HG03378 (cell line): ENCODE results near the gene GRIN2A.

ENCODE experiments used
- ATAC-seq: cut with Tn5 transposase; IDR thresholded peaks from one replicate; pipeline ENCODE4 v1.9.1; 2021; ENCODE audit warnings: mild to moderate bottlenecking, moderate library complexity; ENCODE audit not compliant: unreplicated experiment

The GRIN2A gene

GRCh38 chr16:10137341-10137740, 44.9 kb downstream of the GRIN2A start:
- no peak for ATAC-seq

DNA sequence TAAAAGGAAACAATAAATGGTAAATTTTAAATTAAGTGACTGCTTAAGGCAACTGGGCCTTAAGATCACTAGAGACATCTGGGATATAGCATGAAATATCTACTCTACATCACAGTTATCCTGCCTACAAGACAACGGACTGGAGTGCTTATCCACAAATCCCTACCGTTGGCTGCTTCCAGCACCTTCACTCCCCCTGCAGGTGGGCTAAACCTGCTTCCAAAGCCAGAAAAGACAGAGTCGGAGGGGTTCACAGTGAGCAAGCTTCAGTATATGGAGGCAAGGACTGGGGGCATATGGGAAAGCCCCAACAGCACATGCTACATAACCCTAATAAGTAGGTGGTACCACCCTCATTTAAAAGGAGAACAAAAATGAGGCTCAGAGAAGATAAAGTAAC, 45.3 kb downstream of the GRIN2A start:
- ATAC-seq = no peak

DNA sequence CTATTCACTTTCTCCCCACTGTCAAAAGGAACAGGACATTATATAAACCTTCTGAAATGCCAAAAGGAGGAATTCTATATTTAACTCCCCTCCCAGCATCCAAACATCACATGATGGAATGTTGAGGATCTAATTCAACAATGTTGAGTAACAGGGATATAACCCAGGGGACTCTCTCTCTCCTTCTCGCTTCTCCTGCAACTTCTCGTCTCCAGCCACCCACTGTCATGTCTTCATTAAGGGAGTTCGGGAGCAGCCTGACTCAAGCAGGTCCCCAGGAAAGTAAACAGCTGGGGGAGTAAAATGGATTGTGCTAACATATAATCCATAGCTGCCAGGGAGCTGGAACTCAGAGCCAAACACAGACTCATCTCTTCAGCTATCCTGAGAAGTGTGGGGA, 51.7 kb downstream of the GRIN2A start:
- no peak for ATAC-seq

GRCh38 chr16:10128397-10129258, 53.6 kb downstream of the GRIN2A start:
- ATAC-seq = no peak

GRCh38 chr16:10126686-10127085, 55.5 kb downstream of the GRIN2A start:
- no peak for ATAC-seq

- ATAC-seq = no peak
Observed at GRCh38 chr16:10123141-10123540, 59.1 kb downstream of the GRIN2A start.

- ATAC-seq = no peak
Observed at GRCh38 chr16:10122546-10122945, 59.7 kb downstream of the GRIN2A start.

DNA sequence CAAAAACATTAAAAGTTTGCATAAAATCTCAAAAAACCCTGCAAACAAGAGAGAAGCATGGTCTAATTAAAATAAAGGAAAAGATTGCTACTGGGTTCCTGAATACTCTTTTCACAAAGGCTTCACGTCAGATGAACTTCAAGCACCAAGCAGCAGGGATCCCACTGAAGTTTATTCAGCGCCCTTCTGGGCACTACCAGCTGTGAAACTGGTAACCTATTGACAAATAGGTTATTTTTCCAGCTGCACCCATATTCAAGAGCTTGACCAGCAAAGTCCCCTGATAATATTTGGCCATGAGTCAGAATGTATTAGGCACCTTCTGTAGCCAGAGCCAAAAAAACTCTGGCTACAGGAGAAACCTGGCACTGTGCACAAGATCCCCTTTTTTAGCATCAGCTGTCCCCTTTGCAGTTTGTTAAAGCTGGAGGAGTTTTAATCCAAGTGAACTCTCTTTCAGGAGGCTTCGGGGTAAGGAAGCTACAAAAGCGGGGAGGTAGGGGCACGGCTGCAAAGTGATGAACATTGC, 60.3 kb downstream of the GRIN2A start:
- no peak for ATAC-seq

DNA sequence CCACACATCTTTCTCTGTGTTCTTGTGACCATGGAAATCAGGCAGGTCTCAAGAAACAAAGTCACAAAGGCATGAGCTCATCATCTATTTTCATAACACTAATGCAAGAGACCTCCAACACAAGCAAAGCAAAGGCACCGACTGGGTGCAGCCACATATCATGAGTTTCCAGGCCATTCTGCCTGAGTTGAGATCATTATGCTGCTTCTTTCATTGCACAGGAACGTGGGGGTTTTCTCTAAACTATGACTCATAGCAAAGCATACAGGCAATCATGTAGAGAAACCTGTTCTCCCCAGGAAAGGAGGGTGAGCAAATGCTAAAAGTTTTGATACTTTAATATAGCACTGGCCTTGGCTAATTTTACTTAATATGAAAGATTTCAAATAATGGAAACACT, 60.7 kb downstream of the GRIN2A start:
- ATAC-seq = no peak

DNA sequence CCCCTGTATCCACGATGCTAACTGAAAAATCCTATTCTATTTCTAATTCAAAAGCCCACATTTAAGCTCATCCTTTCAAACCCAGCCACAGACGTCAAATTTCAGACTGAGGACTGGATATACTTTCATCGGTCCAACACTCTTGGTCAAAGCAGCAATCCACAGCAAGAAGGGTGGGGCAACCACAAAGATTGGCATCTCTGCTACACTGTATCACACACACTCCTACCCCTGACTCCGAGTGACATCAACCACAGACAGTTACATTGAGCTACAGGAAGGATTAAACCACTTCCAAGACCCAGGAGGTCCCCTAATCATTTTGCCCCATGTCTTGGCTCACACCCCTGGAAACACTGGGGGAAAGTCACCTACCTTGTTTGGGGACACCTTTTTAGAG, 61.3 kb downstream of the GRIN2A start:
- ATAC-seq = no peak

DNA sequence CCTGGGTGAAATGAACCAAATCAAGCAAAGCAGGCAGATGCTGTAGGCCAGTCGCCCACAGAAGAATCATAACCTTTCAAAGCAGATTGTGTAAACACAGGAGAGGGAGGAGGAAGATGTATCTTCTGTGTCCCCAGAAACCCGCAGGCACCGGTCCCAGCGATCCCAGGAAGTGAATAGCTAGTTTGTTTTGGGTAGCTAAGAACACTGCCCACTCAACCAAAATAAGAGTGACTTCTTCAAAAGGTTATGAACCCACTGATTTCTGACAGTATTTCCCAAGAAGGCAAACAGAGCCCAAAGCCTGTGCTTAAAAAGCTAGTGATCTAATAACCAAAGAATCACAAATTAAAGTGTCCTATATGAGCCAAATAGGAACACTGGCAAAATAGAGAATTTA, 67.8 kb downstream of the GRIN2A start:
- ATAC-seq = no peak

- no peak for ATAC-seq
Observed at GRCh38 chr16:10113248-10113647, 69.0 kb downstream of the GRIN2A start.

DNA sequence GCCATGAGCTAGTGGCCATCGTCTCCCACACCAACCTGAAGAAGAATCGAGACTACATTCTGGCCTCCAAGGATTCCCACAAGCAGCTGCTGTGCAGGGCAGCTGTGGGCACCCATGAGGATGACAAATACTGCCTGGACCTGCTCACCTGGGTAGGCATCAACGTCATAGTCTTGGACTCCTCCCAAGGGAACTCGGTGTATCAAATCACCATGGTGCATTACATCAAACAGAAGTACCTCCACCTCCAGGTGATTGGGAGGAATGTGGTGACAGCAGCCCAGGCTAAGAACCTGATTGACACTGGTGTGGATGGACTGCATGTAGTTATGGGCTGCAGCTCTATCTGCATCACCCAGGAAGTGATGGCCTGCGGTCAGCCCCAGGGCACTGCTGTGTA, 70.2 kb downstream of the GRIN2A start:
- ATAC-seq = no peak

- ATAC-seq = no peak
Observed at GRCh38 chr16:10111156-10111761, 71.0 kb downstream of the GRIN2A start.

DNA sequence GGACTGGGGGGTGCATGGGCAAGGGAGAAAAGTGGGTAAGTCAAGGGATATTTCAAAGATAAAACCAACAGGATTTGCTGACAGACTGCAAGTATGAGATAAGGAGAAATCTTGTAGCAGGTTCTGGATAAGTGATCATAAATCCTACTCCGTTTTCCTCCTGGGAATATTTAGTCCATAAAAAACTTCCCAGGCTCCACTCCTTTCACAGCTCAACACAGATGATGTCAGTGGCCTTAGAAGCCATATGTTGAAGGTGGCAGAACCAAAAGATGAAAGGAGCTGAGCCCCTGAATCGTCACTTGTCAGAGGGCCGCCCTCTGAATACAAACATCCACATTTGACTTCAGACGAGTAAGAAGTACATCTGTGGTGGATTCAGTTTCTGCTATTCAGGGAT, 71.7 kb downstream of the GRIN2A start:
- ATAC-seq = no peak

DNA sequence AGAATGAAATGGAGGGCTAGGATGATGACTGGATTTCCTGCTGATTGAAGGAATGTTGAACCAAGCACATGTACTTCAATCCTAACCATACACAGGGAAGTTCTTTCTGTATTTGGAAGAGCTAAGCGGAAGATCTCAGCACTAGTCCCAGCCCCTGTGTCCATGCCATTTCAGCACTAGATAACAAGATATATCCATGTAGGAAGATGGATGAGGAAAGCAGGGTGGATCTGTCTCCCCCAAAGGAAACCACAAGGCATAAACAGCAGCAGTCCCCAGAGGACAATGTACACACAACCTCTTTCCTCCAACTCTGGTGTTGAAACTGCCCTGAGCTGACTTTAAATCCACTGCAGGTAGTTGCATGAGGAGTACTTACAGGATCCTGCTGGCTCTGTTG, 75.1 kb downstream of the GRIN2A start:
- ATAC-seq = no peak

DNA sequence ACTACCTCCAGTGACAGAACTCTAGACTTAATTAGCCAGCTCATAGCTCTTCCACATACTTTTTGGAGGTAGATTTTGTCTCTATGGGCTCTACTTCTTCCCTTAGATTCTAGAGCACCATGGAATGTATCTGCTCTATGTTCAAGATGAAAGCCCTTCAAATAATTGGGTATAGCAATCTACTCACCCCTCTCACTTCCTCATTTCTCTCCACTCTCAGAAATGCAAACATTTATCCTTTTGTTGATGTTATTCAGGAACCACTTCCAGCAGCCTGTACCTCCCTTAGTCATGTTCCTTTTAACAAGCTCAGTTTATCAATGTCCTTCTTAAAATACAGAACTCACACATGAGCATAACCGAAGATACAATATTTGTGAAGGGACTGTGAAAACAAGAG, 78.5 kb downstream of the GRIN2A start:
- ATAC-seq = no peak

- no peak for ATAC-seq
Observed at GRCh38 chr16:10103118-10103517, 79.1 kb downstream of the GRIN2A start.

DNA sequence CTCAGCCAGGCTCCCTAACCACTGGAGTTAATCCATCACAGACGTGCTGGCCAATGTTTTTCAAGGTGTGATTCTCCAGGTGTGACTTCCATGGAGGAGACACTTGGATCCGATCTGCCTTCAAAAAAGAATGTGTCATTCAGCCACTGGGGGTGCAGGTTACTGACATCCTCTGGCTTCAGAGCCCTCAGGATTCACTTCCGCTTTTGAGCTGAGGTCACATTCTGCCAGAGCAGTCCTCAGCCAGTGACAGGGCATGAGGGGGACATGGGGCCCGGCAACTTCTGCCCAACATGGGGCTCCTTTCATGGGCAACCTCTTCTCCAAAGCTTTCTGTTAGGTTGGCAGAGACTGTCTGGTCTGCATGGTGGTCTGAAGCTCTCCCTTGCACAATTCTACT, 81.4 kb downstream of the GRIN2A start:
- no peak for ATAC-seq

DNA sequence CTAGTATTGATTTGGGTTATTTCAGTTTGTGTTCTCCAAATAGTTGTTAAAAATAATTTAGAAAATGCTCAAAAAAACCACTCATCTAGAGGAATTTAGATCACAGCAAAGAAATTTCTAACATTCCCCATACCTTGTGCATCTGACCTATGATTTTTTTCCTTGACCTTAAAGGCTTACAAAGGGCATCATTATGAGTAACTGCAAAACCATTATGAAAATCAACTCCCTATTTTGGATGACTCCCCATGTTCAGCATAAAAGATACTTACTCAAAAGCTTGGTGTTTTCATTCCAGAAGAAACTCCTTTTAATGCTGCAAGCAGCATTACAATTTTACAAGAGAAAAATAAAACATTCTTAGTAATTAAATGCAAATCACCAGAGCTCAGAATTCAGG, 83.2 kb downstream of the GRIN2A start:
- no peak for ATAC-seq

DNA sequence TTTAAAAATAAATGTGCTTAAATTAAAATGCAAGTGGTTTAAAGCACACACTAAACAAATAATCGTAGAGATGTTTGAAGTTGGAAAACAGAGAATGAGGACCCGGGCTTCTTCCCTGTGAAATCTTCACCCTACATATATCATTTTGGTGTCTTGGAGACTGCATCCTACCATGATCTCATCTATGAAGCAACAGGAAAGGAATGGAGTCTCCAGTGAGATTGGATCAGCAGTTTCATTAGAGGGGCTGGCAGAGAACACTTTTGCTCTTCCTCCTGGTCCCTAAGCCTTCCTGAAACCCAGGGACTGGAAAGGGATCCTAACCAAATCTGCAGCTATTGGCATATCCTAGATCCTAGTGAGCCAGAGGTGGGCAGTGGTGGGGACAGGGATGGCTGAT, 85.0 kb downstream of the GRIN2A start:
- ATAC-seq = no peak

DNA sequence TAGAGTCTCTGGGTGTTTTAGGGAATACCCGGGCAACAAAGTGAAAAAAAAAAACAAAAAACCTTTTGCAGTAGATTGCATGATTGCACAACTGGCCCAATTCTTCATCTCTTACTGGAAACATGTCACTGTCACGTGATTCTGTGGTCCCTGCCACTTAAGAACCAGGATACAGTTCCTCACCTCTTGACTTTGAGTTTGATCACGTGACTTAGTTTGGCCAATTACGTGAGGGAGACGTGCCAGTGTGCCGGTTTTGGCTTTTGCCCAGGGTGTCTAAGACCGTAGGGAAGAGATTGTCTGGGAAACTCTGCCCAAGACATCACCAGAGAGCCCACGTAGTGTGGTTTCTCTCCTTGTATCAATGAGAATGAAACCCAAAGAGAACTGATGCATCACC, 88.7 kb downstream of the GRIN2A start:
- no peak for ATAC-seq
